K562 (cell line): ENCODE measurements around the gene SLC22A1. TPM values are rescaled to one million over a fixed set of nuclear protein-coding genes. Genes with fewer than 3 reads are reported as not detected.

Experiments used
- ATAC-seq: fragments of 200-7000 bp; cut with Tn5 transposase; 3 replicates; pipeline ENCODE4 v1.9.1; 2020; ENCODE audit warnings: moderate library complexity
- BruUV-seq: library from RNA; stranded (reverse); fragments of 400-500 nt; replicated peaks from 2 replicates; lab custom pipeline; 2021; lab: Mats Ljungman, UMichigan
- CTCF ChIA-PET: fragments of 300-600 bp; formaldehyde crosslinking; extraction: SDS; loops from one replicate; lab custom pipeline; 2021; ENCODE audit warnings: low intra/inter-chr PET ratio; lab: Yijun Ruan, JAX
- POLR2A ChIA-PET: fragments of 300-600, 350-650 bp; sonication (Branson Sonifier 250); formaldehyde crosslinking; extraction: SDS; loops from one replicate; lab custom pipeline; 2021; ENCODE audit warnings: antibody characterized with exemption, inconsistent platforms; lab: Yijun Ruan, JAX
- DNase-seq, 4 experiments: peaks; one replicate each; pipeline versions ENCODE4 v3.0.0 to v3.0.0-alpha.2; 2011 to 2018; ENCODE audit warnings: low spot score in 3 of 4, mixed read lengths in 3 of 4; ENCODE audit errors: extremely low read depth in 1 of 4
- FAIRE-seq: peaks from 2 replicates; lab custom pipeline; 2011; peaks lifted over from hg19 to GRCh38; lab: Jason Lieb, UNC
- H2AFZ ChIP-seq: 2 replicates; pipeline ENCODE4 v1.6.0; 2011; ENCODE audit warnings: low read depth, low read length, control low read depth, inconsistent platforms
- H3K27ac ChIP-seq: fragments of 200-600 bp; 3 replicates; pipeline ENCODE4 v1.8.0; 2011; ENCODE audit warnings: low read depth, mild to moderate bottlenecking, control low read depth, inconsistent platforms, low read length, moderate library complexity, mixed read lengths; ENCODE audit errors: extremely low read depth
- H3K27me3 ChIP-seq, 2 experiments: fragments of 300-600 bp in 1 of 2; 2 replicates in 1 of 2; 3 replicates in 1 of 2; pipeline versions ENCODE4 v1.6.0 to v1.8.0; 2011; ENCODE audit warnings: inconsistent platforms in 2 of 2, low read length in 2 of 2, mild to moderate bottlenecking in 1 of 2, mixed read lengths in 1 of 2, moderate library complexity in 1 of 2; ENCODE audit not compliant: control insufficient read depth in 2 of 2, insufficient read depth in 2 of 2
- H3K36me3 ChIP-seq: fragments of 300-600 bp; 3 replicates; pipeline ENCODE4 v1.8.0; 2011; ENCODE audit warnings: mild to moderate bottlenecking, low read length, inconsistent platforms; ENCODE audit not compliant: control insufficient read depth, insufficient read depth
- H3K4me1 ChIP-seq, 2 experiments: fragments of 200-600 bp in 1 of 2; replicated peaks in 1 of 2; 2 replicates in 1 of 2; 3 replicates in 1 of 2; pipeline versions ENCODE4 v1.5.1 to v1.8.0; 2011; ENCODE audit warnings: inconsistent platforms in 2 of 2, low read length in 2 of 2, mild to moderate bottlenecking in 1 of 2, mixed read lengths in 1 of 2, moderate library complexity in 1 of 2; ENCODE audit not compliant: control insufficient read depth in 2 of 2, insufficient read depth in 2 of 2
- H3K4me2 ChIP-seq: 2 replicates; pipeline ENCODE4 v1.6.1; 2011; ENCODE audit warnings: low read length, control low read depth, inconsistent platforms, mixed read lengths; ENCODE audit not compliant: insufficient read depth
- H3K4me3 ChIP-seq: fragments of 200-600 bp; sonication (generic), shearing (Covaris generic); 2 replicates; pipeline ENCODE4 v1.5.1; 2016; ENCODE audit warnings: control low read depth, inconsistent platforms
- H3K79me2 ChIP-seq: fragments of 200-600 bp; 3 replicates; pipeline ENCODE4 v1.8.0; 2011; ENCODE audit warnings: low read length, inconsistent platforms; ENCODE audit not compliant: control insufficient read depth, insufficient read depth
- H3K9ac ChIP-seq, 2 experiments: 2 replicates each; pipeline versions ENCODE4 v1.6.0 to v1.6.1; 2011; ENCODE audit warnings: low read depth in 2 of 2, low read length in 2 of 2, control low read depth in 1 of 2, inconsistent platforms in 1 of 2, mild to moderate bottlenecking in 1 of 2, mixed read lengths in 1 of 2; ENCODE audit not compliant: insufficient read depth in 1 of 2
- H3K9me1 ChIP-seq: one replicate; pipeline ENCODE4 v1.6.0; 2011; ENCODE audit warnings: inconsistent platforms, mild to moderate bottlenecking, low read length, moderate library complexity; ENCODE audit not compliant: control insufficient read depth, insufficient read depth
- H3K9me3 ChIP-seq: replicated peaks from 2 replicates; pipeline ENCODE4 v1.5.1; 2011; ENCODE audit warnings: low read depth, low read length, inconsistent platforms; ENCODE audit not compliant: control insufficient read depth, insufficient read depth
- H4K20me1 ChIP-seq: replicated peaks from 2 replicates; pipeline ENCODE4 v1.6.1; 2011; ENCODE audit warnings: low read length, inconsistent platforms, mixed read lengths; ENCODE audit not compliant: control insufficient read depth, insufficient read depth
- MEF2D ChIP-seq: conservative IDR thresholded peaks from 2 replicates; pipeline ENCODE4 v1.6.1; 2016; ENCODE audit warnings: low read depth, missing genetic modification characterization, missing compliant biosample characterization
- MTF1 ChIP-seq: fragments of 250-450 bp; sonication (Bioruptor Pico); IDR thresholded peaks from 2 replicates; pipeline ENCODE4 v1.9.0; 2021; ENCODE audit warnings: moderate library complexity, mild to moderate bottlenecking, inconsistent platforms, borderline replicate concordance
- POLR3A ChIP-seq: IDR thresholded peaks from 2 replicates; pipeline ENCODE4 v1.6.1; 2011; ENCODE audit warnings: borderline replicate concordance, mild to moderate bottlenecking, moderate library complexity; ENCODE audit not compliant: insufficient read length, insufficient read depth; ENCODE audit errors: extremely low read depth
- PRPF4 ChIP-seq: fragments of 200-400 bp; formaldehyde crosslinking; IDR thresholded peaks from one replicate; pipeline ENCODE4 v1.6.1; 2017; ENCODE audit warnings: low read length, low read depth, mild to moderate bottlenecking; ENCODE audit not compliant: insufficient read depth, poor library complexity, severe bottlenecking
- SRSF7 ChIP-seq: fragments of 200-400 bp; formaldehyde crosslinking; optimal IDR thresholded peaks from 2 replicates; pipeline ENCODE3; 2017; ENCODE audit warnings: mild to moderate bottlenecking, low read depth, low read length
- ZBTB34 ChIP-seq: fragments of 250-450 bp; sonication (Bioruptor Pico); IDR thresholded peaks from 2 replicates; pipeline ENCODE4 v1.8.0; 2021; ENCODE audit warnings: mild to moderate bottlenecking, moderate library complexity
- ZNF57 ChIP-seq: fragments of 450-650 bp; formaldehyde crosslinking; IDR thresholded peaks from 2 replicates; pipeline ENCODE4 v1.4.0; 2020; ENCODE audit warnings: mild to moderate bottlenecking, moderate library complexity
- WGBS: fragments of 100-300 bp; shearing (Covaris generic); methylation state at CpG from one replicate; pipeline ENCODE4 v1.1.6; 2016; ENCODE audit warnings: low coverage, mixed read lengths; ENCODE audit not compliant: insufficient coverage; ENCODE audit errors: missing lambda C conversion rate; 5-methylcytosine and 5-hydroxymethylcytosine counted together
- in situ Hi-C: fragments of 300-500 bp; cut with MboI; formaldehyde crosslinking; loops from 4 replicates; pipeline ENCODE4 v1.15.0; 2018; ENCODE audit warnings: inconsistent platforms, mixed read lengths
- intact Hi-C: fragments of 100-400 bp; cut with micrococcal nuclease; formaldehyde crosslinking; loops from 2 replicates; pipeline ENCODE4 v1.14.2; 2022
- polyA plus RNA-seq, 8 experiments: library from polyadenylated mRNA; depleted of rRNA in 4 of 8; stranded (reverse) in 5 of 8; unstranded in 3 of 8; fragments of >200 nt; fragmentation: Nextera tagmentation in 2 of 8; fragmentation: Illumina TruSeq in 1 of 8; extraction: Ambion mirVana in 2 of 8; extraction: Trizol in 1 of 8; gene quantifications; 2 replicates each; pipeline versions ENCODE4 v1.2.1 to v1.2.3, GENCODE V29; 2011 to 2014; ENCODE audit warnings: inconsistent platforms in 1 of 8, missing spikeins in 1 of 8
- total RNA-seq, 7 experiments: library from RNA; depleted of rRNA in 6 of 7; stranded (reverse); fragments of >200 nt in 6 of 7; fragmentation: Illumina TruSeq in 2 of 7; extraction: Trizol in 2 of 7; gene quantifications; 2 replicates each; pipeline versions ENCODE4 v1.2.1 to v1.2.3, GENCODE V29; 2011 to 2021; ENCODE audit warnings: low replicate concordance in 1 of 7
- TF ChIP-seq, protein P1 (sequence below): fragments of 450-650 bp; IDR thresholded peaks from 2 replicates; pipeline ENCODE4 v1.6.1; 2016; ENCODE audit warnings: missing biosample characterization, missing genetic modification characterization
- TF ChIP-seq, protein P2 (sequence below): IDR thresholded peaks from 2 replicates; pipeline ENCODE4 v1.6.1; 2011; ENCODE audit not compliant: insufficient read length; ENCODE audit errors: extremely low read depth

SLC22A1 gene
- total and polyA plus RNA-seq, 9 of the 15 experiments (the other 6 are each of a cell fraction or from before 2014, with no cell fraction given): 0.11 to 0.60 (median 0.26) TPM; not detected in 4

DNA sequence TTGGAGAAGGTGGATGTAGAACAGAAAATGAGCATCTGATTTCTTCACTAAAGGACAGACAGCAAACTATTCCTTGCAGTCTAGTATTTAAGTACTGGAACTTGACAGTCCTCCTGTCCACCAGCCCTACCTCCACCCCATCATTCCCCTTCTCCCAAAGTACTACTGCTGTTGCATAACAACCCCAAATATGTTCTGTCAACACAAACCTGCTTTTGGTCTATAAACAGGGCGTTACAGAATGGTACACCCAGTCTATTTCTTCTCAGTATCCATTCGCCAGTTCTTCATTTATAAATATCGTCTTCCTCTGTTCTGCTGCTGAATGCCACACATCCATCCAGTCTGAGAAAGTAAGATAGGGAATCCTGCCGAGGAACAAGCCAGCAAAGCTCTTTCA lies 27.7 kb upstream of the SLC22A1 start:
- Histone ChIP-seq H3K27ac (no peak overlapping the region), H2AFZ (no peak overlapping the region), H3K27me3 (no peaks in the 10 kb centered on the region), H3K9ac (no peak overlapping the region), H3K4me2 (no peak overlapping the region), H4K20me1 (no peaks in the 10 kb centered on the region), H3K36me3 (peaks cover 91% of the 10 kb centered on the region), H3K79me2 (no peaks in the 10 kb centered on the region), H3K4me3 (no peak overlapping the region), H3K9me3 (no peaks in the 10 kb centered on the region), H3K4me1 (no peaks in the 10 kb centered on the region), H3K9me1 (no peaks in the 10 kb centered on the region)
- FAIRE-seq: no peak
- ChIA-PET CTCF (no interaction called here), POLR2A (no interaction called here)
- ATAC-seq: no peak
- in situ Hi-C loops: no loop called here
- DNase-seq: no peak
- 93% methylated on average over 4 of the region's 4 CpGs for WGBS
- TF ChIP-seq POLR3A: no peak
- no peak for TF ChIP-seq ZNF57 (CRISPR knock-in tag)
- no peak for TF ChIP-seq MEF2D (tag)
- TF ChIP-seq, protein P1, sequence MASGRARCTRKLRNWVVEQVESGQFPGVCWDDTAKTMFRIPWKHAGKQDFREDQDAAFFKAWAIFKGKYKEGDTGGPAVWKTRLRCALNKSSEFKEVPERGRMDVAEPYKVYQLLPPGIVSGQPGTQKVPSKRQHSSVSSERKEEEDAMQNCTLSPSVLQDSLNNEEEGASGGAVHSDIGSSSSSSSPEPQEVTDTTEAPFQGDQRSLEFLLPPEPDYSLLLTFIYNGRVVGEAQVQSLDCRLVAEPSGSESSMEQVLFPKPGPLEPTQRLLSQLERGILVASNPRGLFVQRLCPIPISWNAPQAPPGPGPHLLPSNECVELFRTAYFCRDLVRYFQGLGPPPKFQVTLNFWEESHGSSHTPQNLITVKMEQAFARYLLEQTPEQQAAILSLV (tag): no peak
- no peak for TF ChIP-seq MTF1
- TF ChIP-seq PRPF4: no peak
- TF ChIP-seq SRSF7: no peak
- TF ChIP-seq ZBTB34 (CRISPR knock-in tag): no peak
- TF ChIP-seq, protein P2, sequence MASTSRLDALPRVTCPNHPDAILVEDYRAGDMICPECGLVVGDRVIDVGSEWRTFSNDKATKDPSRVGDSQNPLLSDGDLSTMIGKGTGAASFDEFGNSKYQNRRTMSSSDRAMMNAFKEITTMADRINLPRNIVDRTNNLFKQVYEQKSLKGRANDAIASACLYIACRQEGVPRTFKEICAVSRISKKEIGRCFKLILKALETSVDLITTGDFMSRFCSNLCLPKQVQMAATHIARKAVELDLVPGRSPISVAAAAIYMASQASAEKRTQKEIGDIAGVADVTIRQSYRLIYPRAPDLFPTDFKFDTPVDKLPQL: no peak
- intact Hi-C loops: no loop called here
- no TSS peak for BruUV-seq
